AG10803 (cell line): ENCODE data around the gene TSHZ1.

Experiments used
- DNase-seq: peaks from one replicate; pipeline ENCODE4 v3.0.0; 2010; ENCODE audit warnings: low read depth
- H3K4me3 ChIP-seq: 2 replicates; pipeline ENCODE4 v1.5.1; 2011; ENCODE audit warnings: mild to moderate bottlenecking, low read length, control low read depth
- CTCF ChIP-seq: conservative IDR thresholded peaks from 2 replicates; pipeline ENCODE4 v1.5.1; 2011; ENCODE audit warnings: mild to moderate bottlenecking, low read length, control low read depth, inconsistent platforms

TSHZ1 gene

GRCh38 chr18:75223687-75224347 lies 13.2 kb downstream of the TSHZ1 start:
- no peak for TF ChIP-seq CTCF
- DNase-seq: peak; percentile 37
- H3K4me3 ChIP-seq: no peak overlapping the region

DNA sequence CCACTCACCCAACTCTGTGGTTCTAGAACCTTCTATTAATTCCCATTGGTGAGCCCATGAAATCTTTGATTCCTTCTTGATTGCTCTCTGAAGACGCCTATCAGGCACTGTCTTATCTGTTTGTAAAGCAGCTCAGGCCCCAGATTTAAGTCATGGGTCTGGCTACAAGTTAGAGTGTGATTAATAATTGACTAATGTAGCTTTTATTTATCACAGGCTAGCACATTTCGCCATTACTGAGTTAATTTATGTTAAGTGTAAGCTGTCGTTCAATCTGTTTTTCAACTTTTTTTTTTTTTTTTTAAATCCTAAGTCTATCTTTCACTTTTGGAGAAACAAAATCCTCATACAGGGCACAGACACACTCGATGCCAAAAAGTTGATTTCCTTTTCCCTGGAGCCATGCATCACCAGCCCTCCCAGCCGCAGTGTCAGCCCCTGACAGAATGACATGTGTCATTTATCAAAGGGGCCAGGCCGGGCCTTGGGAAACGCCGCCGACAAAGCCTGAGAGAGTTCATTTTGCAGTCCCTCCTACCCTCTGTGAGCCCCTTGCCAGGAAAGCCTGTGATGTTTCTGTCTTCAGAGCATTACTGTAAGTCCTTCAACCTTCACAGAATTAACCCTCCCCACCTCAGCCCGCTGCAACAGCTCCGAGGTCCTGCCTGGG lies 15.8 kb downstream of the TSHZ1 start:
- no peak for TF ChIP-seq CTCF
- peak overlapping the region; percentile 31 for H3K4me3 ChIP-seq
- no peak for DNase-seq

GRCh38 chr18:75226956-75227316 lies 16.3 kb downstream of the TSHZ1 start:
- H3K4me3 ChIP-seq: peak overlapping the region; percentile 31
- DNase-seq: no peak
- no peak for TF ChIP-seq CTCF

DNA sequence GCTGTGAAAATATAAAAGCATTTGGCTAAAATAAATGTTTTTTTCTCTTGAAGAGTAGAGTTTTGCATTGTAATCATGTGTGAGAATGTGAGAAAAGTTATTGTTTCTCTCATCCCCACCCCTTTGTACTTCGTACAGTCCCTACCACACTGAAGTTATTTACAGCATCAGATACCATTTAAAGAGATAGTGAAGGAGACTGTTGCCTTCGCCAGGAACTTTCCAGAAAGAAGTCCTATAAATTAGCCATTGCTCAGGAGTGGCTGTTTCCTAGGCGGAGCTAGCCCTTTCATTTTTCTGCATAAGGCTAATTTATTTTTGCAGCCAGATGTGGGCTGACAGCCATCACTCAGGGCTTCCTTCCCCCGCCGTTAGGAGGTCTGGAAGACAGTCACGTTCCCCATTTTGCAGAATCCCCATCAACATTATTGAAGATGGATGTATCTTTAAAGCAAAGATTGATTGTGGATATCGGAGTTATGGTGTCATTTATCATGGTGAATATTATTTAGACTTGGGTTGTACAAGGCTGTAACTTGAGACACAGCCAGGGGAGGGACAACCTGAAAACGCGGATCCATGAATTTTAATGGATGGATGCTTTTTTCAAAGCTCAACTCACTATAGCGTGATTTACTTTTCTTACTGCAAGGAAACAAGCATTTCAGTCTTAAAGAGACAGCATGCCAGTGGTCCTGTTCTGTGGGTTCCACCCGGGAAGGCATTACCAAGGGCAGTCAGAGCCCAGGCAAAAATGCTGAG lies 17.1 kb downstream of the TSHZ1 start:
- DNase-seq: no peak
- H3K4me3 ChIP-seq: no peak overlapping the region; the same call in 1 of the 2 replicates
- TF ChIP-seq CTCF: no peak

DNA sequence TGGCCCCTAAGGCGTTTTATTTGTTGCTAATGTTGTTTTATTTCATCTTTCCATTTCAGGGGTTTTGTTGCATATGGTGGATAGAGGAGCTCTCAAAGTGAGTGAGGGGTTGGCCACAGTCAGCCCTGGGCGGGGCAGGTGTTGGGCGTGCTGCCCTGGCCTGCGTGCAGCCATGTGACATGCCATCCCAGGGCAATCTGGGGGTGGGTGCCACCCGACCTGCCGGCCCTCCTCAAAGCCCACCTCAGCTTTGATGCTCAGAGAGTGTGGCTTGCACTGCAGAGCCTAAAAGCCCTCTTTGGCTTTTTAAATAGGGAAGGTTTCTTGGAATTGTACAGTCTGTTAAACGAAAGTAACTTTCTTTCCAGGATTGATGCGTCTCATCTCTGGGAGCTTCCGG lies 18.4 kb downstream of the TSHZ1 start:
- TF ChIP-seq CTCF: no peak
- no peak overlapping the region for H3K4me3 ChIP-seq
- no peak for DNase-seq

GRCh38 chr18:75229437-75229836 lies 18.8 kb downstream of the TSHZ1 start:
- H3K4me3 ChIP-seq: no peak overlapping the region
- DNase-seq: no peak
- no peak for TF ChIP-seq CTCF
